Activated T-cell treated with anti-CD3 and anti-CD28 coated beads, Interleukin-2, amount 50 U/mL, for 72 hours (primary cell): ENCODE data around the gene TNPO2. TPM values are rescaled to one million over a fixed set of nuclear protein-coding genes. Genes with fewer than 3 reads are reported as not detected.

Experiments used
- ATAC-seq, 2 donors: fragments of 150-1000 bp; cut with Tn5 transposase; replicated peaks in 1 of 2; 2 replicates each; pipeline ENCODE4 v1.10.0; 2021; ENCODE audit warnings: moderate library complexity in 2 of 2, mild to moderate bottlenecking in 1 of 2
- DNase-seq, 2 donors: peaks; one replicate each; pipeline ENCODE4 v3.0.0; 2021 to 2022; ENCODE audit warnings: mixed read lengths in 1 of 2
- H3K27ac Mint-ChIP-seq: one replicate; pipeline ENCODE4 v1.8.0; 2022; ENCODE audit warnings: mild to moderate bottlenecking, moderate library complexity, mixed read lengths
- H3K27me3 Mint-ChIP-seq: one replicate; pipeline ENCODE4 v1.8.0; 2022; ENCODE audit warnings: low read depth, mixed read lengths
- H3K36me3 Mint-ChIP-seq, 2 donors: one replicate each; pipeline ENCODE4 v1.8.0; 2022; ENCODE audit warnings: mixed read lengths in 2 of 2, mild to moderate bottlenecking in 1 of 2; ENCODE audit not compliant: insufficient read depth in 2 of 2
- H3K4me1 Mint-ChIP-seq: one replicate; pipeline ENCODE4 v1.8.0; 2022; ENCODE audit warnings: low read depth, mixed read lengths
- H3K4me3 Mint-ChIP-seq, 2 donors: one replicate each; pipeline ENCODE4 v1.8.0; 2022; ENCODE audit warnings: mild to moderate bottlenecking in 2 of 2, mixed read lengths in 2 of 2, moderate library complexity in 2 of 2
- H3K9me3 Mint-ChIP-seq, 2 donors: one replicate each; pipeline ENCODE4 v1.8.0; 2022; ENCODE audit warnings: mixed read lengths in 2 of 2
- total RNA-seq, 2 donors: library from RNA; stranded (reverse); gene quantifications; one replicate each; pipeline ENCODE4 v1.2.3, GENCODE V29; 2022

TNPO2 gene
- total RNA-seq, 2 donors from 2014 or later: 62.6 to 73.2 TPM

GRCh38 chr19:12664406-12665280 lies 59.1 kb downstream of the TNPO2 start:
- Mint-ChIP-seq H3K27me3 (no peaks in the 10 kb centered on the region), H3K4me1 (peaks cover 46% of the 10 kb centered on the region)

GRCh38 chr19:12660980-12661379 lies 62.8 kb downstream of the TNPO2 start:
- DNase-seq (no peak), ATAC-seq (no peak)
- peak overlapping the region; percentile 42 for H3K27ac Mint-ChIP-seq
- H3K27me3 Mint-ChIP-seq: no peaks in the 10 kb centered on the region
- peaks cover 6 to 23% of the 10 kb centered on the region in 2 donors for H3K36me3 Mint-ChIP-seq
- peaks cover 19% of the 10 kb centered on the region for H3K4me1 Mint-ChIP-seq
- H3K9me3 Mint-ChIP-seq: no peaks in the 10 kb centered on the region
- H3K4me3 Mint-ChIP-seq: no peak overlapping the region

More at GRCh38 chr19:12664406-12665280, 59.1 kb downstream of the TNPO2 start:
- no peak for DNase-seq
- no peak for ATAC-seq
- H3K4me3 Mint-ChIP-seq: peak overlapping the region; percentile 90 to 93
- H3K36me3 Mint-ChIP-seq: peaks cover 13 to 19% of the 10 kb centered on the region in 2 donors
- peak overlapping the region; percentile 82 for H3K27ac Mint-ChIP-seq
- H3K9me3 Mint-ChIP-seq: no peaks in the 10 kb centered on the region

GRCh38 chr19:12657966-12658365 lies 65.8 kb downstream of the TNPO2 start:
- Mint-ChIP-seq H3K27ac (no peak overlapping the region), H3K36me3 (peaks cover 11 to 35% of the 10 kb centered on the region in 2 donors), H3K9me3 (no peaks in the 10 kb centered on the region), H3K4me1 (no peaks in the 10 kb centered on the region), H3K27me3 (no peaks in the 10 kb centered on the region), H3K4me3 (no peak overlapping the region)
- ATAC-seq (no peak), DNase-seq (no peak)

DNA sequence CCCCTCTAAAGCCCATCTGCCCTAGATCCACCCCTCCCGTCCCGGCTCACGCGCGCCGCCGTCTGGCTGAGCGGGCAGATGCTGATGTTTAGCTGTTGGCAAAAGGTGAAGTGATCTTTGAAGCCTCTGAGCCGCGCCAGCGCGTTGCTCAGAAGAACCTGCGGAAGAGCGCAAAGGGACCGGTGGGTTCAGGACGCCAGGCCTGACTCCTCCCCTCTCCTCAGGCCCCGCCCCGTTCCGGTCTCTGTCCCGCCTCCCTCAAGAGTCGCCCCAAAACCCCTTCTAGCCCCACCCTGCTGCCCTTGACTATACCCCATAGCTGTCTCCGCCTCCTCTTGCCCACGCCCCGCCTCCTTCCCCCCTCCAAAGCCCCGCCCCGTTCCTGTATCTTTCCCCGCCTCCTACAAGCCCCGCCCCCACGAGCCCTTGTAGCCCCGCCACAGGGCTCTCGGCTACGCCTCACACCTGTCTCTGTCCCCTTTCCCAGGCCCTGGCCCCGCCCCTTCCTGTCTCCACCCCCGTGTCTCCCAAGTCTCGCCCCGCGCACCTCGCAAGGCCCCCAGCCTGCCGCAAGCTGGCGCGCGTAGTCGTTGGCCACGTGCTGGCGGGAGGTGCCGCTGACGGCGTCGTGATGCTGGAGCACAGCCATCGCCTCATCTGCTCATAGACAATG lies 66.7 kb downstream of the TNPO2 start:
- H3K4me3 Mint-ChIP-seq: no peak overlapping the region
- DNase-seq: peak in 1 of 2 donors; percentile 29
- peak in 1 of 2 donors; percentile 5 for ATAC-seq
- no peaks in the 10 kb centered on the region for H3K9me3 Mint-ChIP-seq
- no peaks in the 10 kb centered on the region for H3K27me3 Mint-ChIP-seq
- H3K27ac Mint-ChIP-seq: no peak overlapping the region
- H3K4me1 Mint-ChIP-seq: no peaks in the 10 kb centered on the region
- peaks cover 11 to 35% of the 10 kb centered on the region in 2 donors for H3K36me3 Mint-ChIP-seq

- Mint-ChIP-seq H3K27ac (no peak overlapping the region), H3K9me3 (no peaks in the 10 kb centered on the region), H3K27me3 (no peaks in the 10 kb centered on the region), H3K4me3 (no peak overlapping the region), H3K4me1 (no peaks in the 10 kb centered on the region), H3K36me3 (peaks cover 11 to 31% of the 10 kb centered on the region in 2 donors)
- DNase-seq (no peak), ATAC-seq (no peak)
Observed at GRCh38 chr19:12655546-12655945, 68.2 kb downstream of the TNPO2 start.

DNA sequence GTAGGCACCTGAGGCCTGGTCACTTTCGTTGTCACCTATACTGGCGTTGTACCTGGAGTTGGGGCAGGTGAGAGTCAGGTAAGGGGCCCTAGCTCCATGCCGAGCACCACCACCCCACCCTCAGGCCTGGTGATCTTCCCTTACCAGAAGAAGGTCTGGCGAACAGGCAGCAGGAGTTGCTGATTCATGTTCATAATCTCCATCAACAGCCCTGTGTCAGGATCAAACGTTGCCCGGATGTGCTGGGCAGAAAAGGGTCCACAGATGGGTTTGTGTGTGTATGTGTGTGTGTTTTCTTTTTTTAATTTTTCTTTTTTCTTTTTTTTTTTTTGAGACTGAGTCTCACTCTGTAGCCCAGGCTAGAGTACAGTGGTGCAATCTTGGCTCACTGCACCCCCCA lies 71.5 kb downstream of the TNPO2 start:
- Mint-ChIP-seq H3K4me3 (no peak overlapping the region), H3K36me3 (peaks cover 4 to 29% of the 10 kb centered on the region in 2 donors), H3K27me3 (no peaks in the 10 kb centered on the region), H3K9me3 (no peaks in the 10 kb centered on the region), H3K27ac (no peak overlapping the region), H3K4me1 (no peaks in the 10 kb centered on the region)
- DNase-seq: no peak
- ATAC-seq: no peak

DNA sequence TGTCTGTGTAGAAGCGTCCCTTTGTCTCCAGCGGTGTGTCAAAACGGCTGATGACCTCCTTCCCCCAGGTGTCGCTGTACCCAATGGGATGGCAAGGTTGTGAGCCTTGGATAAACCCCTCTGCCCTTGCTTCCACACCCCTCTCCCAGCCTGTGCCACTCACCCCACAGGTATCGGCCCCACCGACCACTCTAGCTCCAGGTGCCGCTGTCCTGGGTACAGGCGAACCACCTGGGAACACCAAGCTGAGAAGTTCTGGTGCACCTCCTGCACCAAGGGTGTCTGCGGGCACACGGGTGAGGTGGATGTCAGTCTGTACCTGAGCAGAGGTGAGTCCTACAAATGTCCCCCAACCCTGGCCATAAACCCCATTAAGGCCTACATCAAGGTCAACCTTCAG lies 73.8 kb downstream of the TNPO2 start:
- no peaks in the 10 kb centered on the region for H3K27me3 Mint-ChIP-seq
- H3K4me3 Mint-ChIP-seq: no peak overlapping the region
- H3K36me3 Mint-ChIP-seq: peaks cover 0 to 14% of the 10 kb centered on the region in 2 donors
- ATAC-seq (no peak), DNase-seq (no peak)
- no peaks in the 10 kb centered on the region for H3K9me3 Mint-ChIP-seq
- H3K27ac Mint-ChIP-seq: no peak overlapping the region
- H3K4me1 Mint-ChIP-seq: no peaks in the 10 kb centered on the region

Other genes with a start within 250 kb of the TNPO2 start
- gene ZNF709, start 239.1 kb downstream of the TNPO2 start, total RNA-seq: 1 to 10 TPM; 3.6 to 4.8 TPM
- gene ZNF564, start 172.4 kb downstream of the TNPO2 start, total RNA-seq: 1 to 10 TPM; 6.9 to 9.0 TPM
- gene ZNF490, start 113.1 kb downstream of the TNPO2 start, total RNA-seq: 10 to 100 TPM; 12.8 to 16.0 TPM
- gene ZNF791, start 113.0 kb downstream of the TNPO2 start, total RNA-seq: 10 to 100 TPM; 19.8 to 21.0 TPM
- gene MAN2B1, start 57.2 kb downstream of the TNPO2 start, total RNA-seq: 100 to 1,000 TPM in 1 of 2 donors, 10 to 100 TPM in 1; 75.8 to 109 TPM
- gene WDR83, start 57.1 kb downstream of the TNPO2 start, total RNA-seq: 10 to 100 TPM; 18.4 to 24.0 TPM
- 100 to 1,000 TPM; 140 to 150 TPM for gene DHPS, start 42.1 kb downstream of the TNPO2 start, total RNA-seq
- gene GNG14, start 35.9 kb downstream of the TNPO2 start, total RNA-seq: not detected
- gene FBXW9, start 27.3 kb downstream of the TNPO2 start, total RNA-seq: 1 to 10 TPM; 3.5 to 6.9 TPM
- 100 to 1,000 TPM; 131 to 134 TPM for gene TRIR, start 10.8 kb upstream of the TNPO2 start, total RNA-seq
- gene GET3, start 13.6 kb upstream of the TNPO2 start, total RNA-seq: 10 to 100 TPM; 42.6 to 43.7 TPM
- not detected for gene BEST2, start 27.9 kb upstream of the TNPO2 start, total RNA-seq
- 10 to 100 TPM; 38.8 to 41.0 TPM for gene HOOK2, start 51.6 kb upstream of the TNPO2 start, total RNA-seq
- gene JUNB, start 67.6 kb upstream of the TNPO2 start, total RNA-seq: 100 to 1,000 TPM; 574 to 618 TPM
- gene PRDX2, start 77.9 kb upstream of the TNPO2 start, total RNA-seq: 100 to 1,000 TPM; 202 to 223 TPM
- 10 to 100 TPM; 23.7 to 27.1 TPM for gene THSD8, start 78.1 kb upstream of the TNPO2 start, total RNA-seq
- 10 to 100 TPM; 29.6 to 31.1 TPM for gene RNASEH2A, start 82.7 kb upstream of the TNPO2 start, total RNA-seq
- not detected for gene RTBDN, start 110.6 kb upstream of the TNPO2 start, total RNA-seq
- 1 to 10 TPM; 5.8 to 6.0 TPM for gene MAST1, start 114.6 kb upstream of the TNPO2 start, total RNA-seq
- 10 to 100 TPM; 34.5 to 39.1 TPM for gene DNASE2, start 157.5 kb upstream of the TNPO2 start, total RNA-seq
- gene KLF1, start 163.3 kb upstream of the TNPO2 start, total RNA-seq: under 1 TPM; 0.19 to 0.58 TPM
- 10 to 100 TPM; 23.2 to 25.1 TPM for gene GCDH, start 167.2 kb upstream of the TNPO2 start, total RNA-seq
- gene SYCE2, start 195.4 kb upstream of the TNPO2 start, total RNA-seq: 1 to 10 TPM; 3.1 to 4.5 TPM
- gene FARSA, start 209.8 kb upstream of the TNPO2 start, total RNA-seq: 10 to 100 TPM; 63.4 to 70.4 TPM
- gene CALR, start 214.7 kb upstream of the TNPO2 start, total RNA-seq: 100 to 1,000 TPM; 458 to 489 TPM
- 100 to 1,000 TPM; 159 to 189 TPM for gene RAD23A, start 221.9 kb upstream of the TNPO2 start, total RNA-seq
- gene GADD45GIP1, start 233.3 kb upstream of the TNPO2 start, total RNA-seq: 10 to 100 TPM; 15.9 to 16.4 TPM
- gene DAND5, start 245.6 kb upstream of the TNPO2 start, total RNA-seq: under 1 TPM; 0.12 to 0.32 TPM